SU-DHL-6 (cell line): ENCODE measurements around the gene IKZF5.

ENCODE experiments used
- H2AFZ ChIP-seq: fragments of 200-600 bp; sonication (generic); 2 replicates; pipeline ENCODE4 v1.6.1; 2014; ENCODE audit warnings: low read depth, mild to moderate bottlenecking, moderate library complexity, mixed read lengths, antibody characterized with exemption, low read length; ENCODE audit not compliant: severe bottlenecking
- H3F3A ChIP-seq: fragments of 200-600 bp; shearing (Covaris generic); 2 replicates; pipeline ENCODE4 v1.6.0; 2016; ENCODE audit warnings: antibody characterized with exemption, mild to moderate bottlenecking; ENCODE audit not compliant: insufficient read depth
- H3K27ac ChIP-seq: fragments of 200-600 bp; sonication (generic); 2 replicates; pipeline ENCODE4 v1.5.1; 2016; ENCODE audit warnings: low read depth, mild to moderate bottlenecking, low read length, moderate library complexity, mixed read lengths
- H3K27me3 ChIP-seq: fragments of 200-600 bp; sonication (generic), shearing (Covaris generic); 2 replicates; pipeline ENCODE4 v1.6.0; 2014; ENCODE audit warnings: mild to moderate bottlenecking, low read length
- H3K36me3 ChIP-seq: fragments of 200-600 bp; sonication (generic); 2 replicates; pipeline ENCODE4 v1.6.1; 2014; ENCODE audit warnings: mild to moderate bottlenecking, low read length, mixed read lengths
- H3K4me2 ChIP-seq: fragments of 300-600, 200-600 bp; shearing (Covaris generic), sonication (generic); 2 replicates; pipeline ENCODE4 v1.6.0; 2014; ENCODE audit warnings: low read length, low read depth, mild to moderate bottlenecking; ENCODE audit not compliant: poor library complexity, severe bottlenecking
- H3K4me3 ChIP-seq: fragments of 200-600 bp; sonication (generic); 2 replicates; pipeline ENCODE4 v1.5.1; 2014; ENCODE audit warnings: antibody characterized with exemption, low read length, mild to moderate bottlenecking, mixed read lengths; ENCODE audit not compliant: insufficient read depth, poor library complexity, severe bottlenecking
- H3K79me2 ChIP-seq: fragments of 200-600 bp; sonication (generic); 2 replicates; pipeline ENCODE4 v1.6.1; 2014; ENCODE audit warnings: mild to moderate bottlenecking, low read length, moderate library complexity; ENCODE audit not compliant: insufficient read depth
- H3K9ac ChIP-seq: fragments of 200-600 bp; sonication (generic); 2 replicates; pipeline ENCODE4 v1.7.0; 2014; ENCODE audit warnings: mild to moderate bottlenecking, low read length
- H3K9me2 ChIP-seq: fragments of 200-600 bp; sonication (generic); replicated peaks from 2 replicates; pipeline ENCODE4 v1.6.1; 2014; ENCODE audit warnings: low read length; ENCODE audit not compliant: insufficient read depth
- H3K9me3 ChIP-seq: fragments of 200-600 bp; sonication (generic); 2 replicates; pipeline ENCODE4 v1.6.1; 2014; ENCODE audit warnings: low read length, mixed read lengths; ENCODE audit not compliant: insufficient read depth
- H4K20me1 ChIP-seq: fragments of 200-600 bp; sonication (generic); 2 replicates; pipeline ENCODE4 v1.6.1; 2014; ENCODE audit warnings: low read depth, mild to moderate bottlenecking, antibody characterized with exemption, low read length, moderate library complexity, mixed read lengths
- EZH2phosphoT487 ChIP-seq: fragments of 200-600 bp; sonication (generic), shearing (Covaris generic); conservative IDR thresholded peaks from 2 replicates; pipeline ENCODE4 v1.6.1; 2018; ENCODE audit warnings: mild to moderate bottlenecking, antibody characterized with exemption, low read length, moderate library complexity, mixed read lengths
- TF ChIP-seq, protein P1 (sequence below): fragments of 200-600 bp; sonication (generic); IDR thresholded peaks from one replicate; pipeline ENCODE4 v1.5.1; 2017; ENCODE audit warnings: antibody characterized with exemption, mild to moderate bottlenecking, low read length, moderate library complexity; ENCODE audit not compliant: insufficient read depth, poor library complexity, severe bottlenecking

Gene IKZF5

DNA sequence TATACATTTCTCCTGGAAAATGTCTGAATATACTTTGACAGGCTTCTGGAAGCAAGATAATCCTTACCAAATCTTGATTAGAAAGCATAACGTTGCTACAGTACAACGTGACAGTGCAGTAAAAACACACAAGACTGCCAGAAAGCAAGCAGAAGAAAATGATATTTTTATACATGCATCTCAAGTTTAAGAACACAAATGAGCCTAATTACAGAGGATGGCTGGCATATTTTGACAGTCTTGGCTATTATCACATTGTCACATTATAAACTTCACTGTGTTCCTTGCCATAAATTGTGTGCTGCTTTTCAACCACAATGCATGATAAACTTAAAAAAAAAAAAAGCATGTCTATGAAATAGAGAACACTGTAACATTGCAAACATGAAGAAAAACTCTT is 4.3 kb downstream of the IKZF5 start:
- no peak overlapping the region for H2AFZ ChIP-seq
- H3K36me3 ChIP-seq: 0 out of 2 replicates have a peak, but pooled peaks cover 8% of the 10 kb centered on the region
- TF ChIP-seq, protein P1, sequence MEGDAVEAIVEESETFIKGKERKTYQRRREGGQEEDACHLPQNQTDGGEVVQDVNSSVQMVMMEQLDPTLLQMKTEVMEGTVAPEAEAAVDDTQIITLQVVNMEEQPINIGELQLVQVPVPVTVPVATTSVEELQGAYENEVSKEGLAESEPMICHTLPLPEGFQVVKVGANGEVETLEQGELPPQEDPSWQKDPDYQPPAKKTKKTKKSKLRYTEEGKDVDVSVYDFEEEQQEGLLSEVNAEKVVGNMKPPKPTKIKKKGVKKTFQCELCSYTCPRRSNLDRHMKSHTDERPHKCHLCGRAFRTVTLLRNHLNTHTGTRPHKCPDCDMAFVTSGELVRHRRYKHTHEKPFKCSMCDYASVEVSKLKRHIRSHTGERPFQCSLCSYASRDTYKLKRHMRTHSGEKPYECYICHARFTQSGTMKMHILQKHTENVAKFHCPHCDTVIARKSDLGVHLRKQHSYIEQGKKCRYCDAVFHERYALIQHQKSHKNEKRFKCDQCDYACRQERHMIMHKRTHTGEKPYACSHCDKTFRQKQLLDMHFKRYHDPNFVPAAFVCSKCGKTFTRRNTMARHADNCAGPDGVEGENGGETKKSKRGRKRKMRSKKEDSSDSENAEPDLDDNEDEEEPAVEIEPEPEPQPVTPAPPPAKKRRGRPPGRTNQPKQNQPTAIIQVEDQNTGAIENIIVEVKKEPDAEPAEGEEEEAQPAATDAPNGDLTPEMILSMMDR: no peak
- H3K27ac ChIP-seq: no peak overlapping the region
- H3K27me3 ChIP-seq: no peaks in the 10 kb centered on the region
- peaks cover 84% of the 10 kb centered on the region for H3K79me2 ChIP-seq
- no peak overlapping the region for H3K4me2 ChIP-seq
- no peak overlapping the region for H3K9ac ChIP-seq
- H4K20me1 ChIP-seq: 0 out of 2 replicates have a peak, but pooled peaks cover 4% of the 10 kb centered on the region
- H3K4me3 ChIP-seq: no peak overlapping the region
- 0 out of 2 replicates have a peak, but pooled peaks cover 5% of the 10 kb centered on the region for H3F3A ChIP-seq
- no peaks in the 10 kb centered on the region for H3K9me2 ChIP-seq
- H3K9me3 ChIP-seq: no peaks in the 10 kb centered on the region

DNA sequence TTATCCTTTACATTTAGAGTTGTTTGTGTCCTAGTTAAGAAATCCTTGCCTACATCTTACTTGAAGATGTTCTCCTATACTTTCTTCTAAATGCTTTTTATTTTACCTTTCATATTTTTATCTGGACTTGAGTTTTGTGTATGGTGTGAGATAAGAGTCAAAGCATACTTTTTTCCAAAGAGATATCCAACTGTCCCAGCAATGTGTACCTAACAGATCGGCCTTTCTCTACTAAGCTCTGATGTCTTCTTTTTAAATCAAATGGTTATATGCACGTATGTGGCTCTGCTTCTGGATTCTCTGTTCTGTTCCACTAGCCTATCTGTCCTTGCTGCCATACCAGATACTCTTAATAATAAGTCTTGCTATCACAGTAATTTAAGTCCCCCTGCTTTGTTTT is 7.2 kb downstream of the IKZF5 start:
- H3K27ac ChIP-seq: no peak overlapping the region
- peaks cover 8% of the 10 kb centered on the region; the same call in 1 of the 2 replicates for H3K36me3 ChIP-seq
- no peaks in the 10 kb centered on the region for H3K9me2 ChIP-seq
- H3K4me3 ChIP-seq: no peak overlapping the region
- 0 out of 2 replicates have a peak, but pooled peaks cover 5% of the 10 kb centered on the region for H3F3A ChIP-seq
- H3K9me3 ChIP-seq: no peaks in the 10 kb centered on the region
- no peaks in the 10 kb centered on the region for H3K27me3 ChIP-seq
- H3K79me2 ChIP-seq: peaks cover 78% of the 10 kb centered on the region
- no peak overlapping the region for H2AFZ ChIP-seq
- 0 out of 2 replicates have a peak, but pooled peaks cover 4% of the 10 kb centered on the region for H4K20me1 ChIP-seq
- H3K4me2 ChIP-seq: no peak overlapping the region
- no peak overlapping the region for H3K9ac ChIP-seq
- TF ChIP-seq, protein P1: no peak
- no peak for TF ChIP-seq EZH2phosphoT487

DNA sequence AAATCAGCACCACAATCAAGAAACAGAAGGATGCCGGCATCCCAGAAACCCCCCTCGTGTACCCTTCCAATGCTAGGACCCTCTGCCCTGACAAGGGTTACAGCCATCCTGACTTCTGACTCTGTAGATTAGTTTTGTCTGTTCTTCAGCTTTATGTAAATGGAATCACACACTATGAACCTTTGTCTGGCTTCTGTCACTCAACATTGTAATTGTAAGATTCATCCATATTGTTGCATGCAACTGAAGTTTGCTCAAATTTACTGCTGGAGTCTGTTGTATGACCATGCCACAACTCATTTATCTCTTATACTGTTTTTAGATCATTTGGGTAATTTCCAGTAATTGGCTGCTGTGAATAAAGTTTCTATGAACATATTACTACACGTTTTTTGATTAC is 8.4 kb downstream of the IKZF5 start:
- no peaks in the 10 kb centered on the region for H3K9me3 ChIP-seq
- H3K9me2 ChIP-seq: no peaks in the 10 kb centered on the region
- peaks cover 13% of the 10 kb centered on the region for H3K36me3 ChIP-seq
- no peak overlapping the region for H3K9ac ChIP-seq
- no peak overlapping the region for H2AFZ ChIP-seq
- H3F3A ChIP-seq: 0 out of 2 replicates have a peak, but pooled peaks cover 5% of the 10 kb centered on the region
- 0 out of 2 replicates have a peak, but pooled peaks cover 4% of the 10 kb centered on the region for H4K20me1 ChIP-seq
- TF ChIP-seq, protein P1: no peak
- TF ChIP-seq EZH2phosphoT487: no peak
- no peak overlapping the region for H3K4me2 ChIP-seq
- H3K4me3 ChIP-seq: no peak overlapping the region
- peaks cover 66% of the 10 kb centered on the region for H3K79me2 ChIP-seq
- no peak overlapping the region for H3K27ac ChIP-seq
- no peaks in the 10 kb centered on the region for H3K27me3 ChIP-seq
